ENCODE data around the gene TMEM178B.

- no peak for TF ChIP-seq SUZ12 (IDR thresholded peaks at IDR 0.05; ENCODE audit: extremely low read depth, insufficient read depth, insufficient read length)
- no peak for TF ChIP-seq ZNF274 (IDR thresholded peaks at IDR 0.05; ENCODE audit: low read depth, low read length)
- TF ChIP-seq YY1 (IDR thresholded peaks at IDR 0.05; ENCODE audit: insufficient read depth, insufficient read length) = no peak
These were observed 250.0 kb downstream of the TMEM178B start for GRCh38 chr7:141323826-141324225.

Measured in NT2/D1 (cell line).